Thoracic aorta (tissue), 2 donors: ENCODE data around the gene DAB2IP. TPM values are rescaled to one million over a fixed set of nuclear protein-coding genes. Genes with fewer than 3 reads are reported as not detected.

Experiments
- ATAC-seq: fragments of 150-250 bp; one replicate; pipeline ENCODE4 v1.8.0; 2017; ENCODE audit warnings: low read depth; ENCODE audit not compliant: insufficient number of reproducible peaks, low FRiP score
- DNase-seq: peaks from one replicate; pipeline ENCODE4 v3.0.0-alpha.2; 2020; ENCODE audit warnings: low spot score
- H3K27ac ChIP-seq, 2 donors: fragments of 200-600 bp; sonication (generic); 1 replicate in 1 of 2; 2 replicates in 1 of 2; pipeline ENCODE4 v1.5.1; 2016; ENCODE audit warnings: mild to moderate bottlenecking in 2 of 2, moderate library complexity in 2 of 2
- H3K27me3 ChIP-seq: fragments of 200-600 bp; sonication (generic); replicated peaks from 2 replicates; pipeline ENCODE4 v1.6.0; 2016; ENCODE audit warnings: mild to moderate bottlenecking; ENCODE audit not compliant: insufficient read depth
- H3K36me3 ChIP-seq: fragments of 200-600 bp; sonication (generic); one replicate; pipeline ENCODE4 v1.5.1; 2016
- H3K4me1 ChIP-seq, 2 donors: fragments of 200-600 bp; sonication (generic); 1 replicate in 1 of 2; 2 replicates in 1 of 2; pipeline versions ENCODE4 v1.5.1 to v1.6.0; 2016; ENCODE audit warnings: low read depth in 2 of 2, mild to moderate bottlenecking in 1 of 2; ENCODE audit not compliant: control insufficient read depth in 1 of 2
- H3K4me3 ChIP-seq: fragments of 200-600 bp; sonication (generic); 2 replicates; pipeline ENCODE4 v1.5.1; 2016; ENCODE audit warnings: mild to moderate bottlenecking
- H3K9me3 ChIP-seq: fragments of 200-600 bp; sonication (generic); 2 replicates; pipeline ENCODE4 v1.5.1; 2016
- total RNA-seq, 2 donors: library from RNA; depleted of rRNA; stranded (reverse); fragments of >200 nt; gene quantifications; one replicate each; pipeline versions ENCODE4 v1.1.0 to v1.2.3, GENCODE V29; 2016
- TF ChIP-seq, protein P1 (sequence below): fragments of 200-600 bp; sonication (generic); IDR thresholded peaks from one replicate; pipeline ENCODE4 v1.5.1; 2019; ENCODE audit warnings: antibody characterized with exemption

DAB2IP gene
- total RNA-seq, 2 donors from 2014 or later = 87.4 to 104 TPM

GRCh38 chr9:121636978-121637712 is 14.3 kb upstream of the DAB2IP start:
- Histone ChIP-seq H3K4me3 (no peak overlapping the region), H3K27ac (no peak overlapping the region), H3K27me3 (no peaks in the 10 kb centered on the region), H3K4me1 (peaks cover 7 to 39% of the 10 kb centered on the region in 2 donors), H3K9me3 (no peaks in the 10 kb centered on the region), H3K36me3 (no peaks in the 10 kb centered on the region)
- no peak for ATAC-seq
- TF ChIP-seq, protein P1, sequence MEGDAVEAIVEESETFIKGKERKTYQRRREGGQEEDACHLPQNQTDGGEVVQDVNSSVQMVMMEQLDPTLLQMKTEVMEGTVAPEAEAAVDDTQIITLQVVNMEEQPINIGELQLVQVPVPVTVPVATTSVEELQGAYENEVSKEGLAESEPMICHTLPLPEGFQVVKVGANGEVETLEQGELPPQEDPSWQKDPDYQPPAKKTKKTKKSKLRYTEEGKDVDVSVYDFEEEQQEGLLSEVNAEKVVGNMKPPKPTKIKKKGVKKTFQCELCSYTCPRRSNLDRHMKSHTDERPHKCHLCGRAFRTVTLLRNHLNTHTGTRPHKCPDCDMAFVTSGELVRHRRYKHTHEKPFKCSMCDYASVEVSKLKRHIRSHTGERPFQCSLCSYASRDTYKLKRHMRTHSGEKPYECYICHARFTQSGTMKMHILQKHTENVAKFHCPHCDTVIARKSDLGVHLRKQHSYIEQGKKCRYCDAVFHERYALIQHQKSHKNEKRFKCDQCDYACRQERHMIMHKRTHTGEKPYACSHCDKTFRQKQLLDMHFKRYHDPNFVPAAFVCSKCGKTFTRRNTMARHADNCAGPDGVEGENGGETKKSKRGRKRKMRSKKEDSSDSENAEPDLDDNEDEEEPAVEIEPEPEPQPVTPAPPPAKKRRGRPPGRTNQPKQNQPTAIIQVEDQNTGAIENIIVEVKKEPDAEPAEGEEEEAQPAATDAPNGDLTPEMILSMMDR = no peak
- no peak for DNase-seq

- ATAC-seq (no peak), DNase-seq (no peak)
- H3K9me3 ChIP-seq = no peaks in the 10 kb centered on the region
- no peaks in the 10 kb centered on the region for H3K27me3 ChIP-seq
- H3K36me3 ChIP-seq = no peaks in the 10 kb centered on the region
- H3K27ac ChIP-seq = no peak overlapping the region
- no peak overlapping the region for H3K4me3 ChIP-seq
- TF ChIP-seq, protein P1 = no peak
- H3K4me1 ChIP-seq = peaks cover 7 to 39% of the 10 kb centered on the region in 2 donors
These were observed 13.7 kb upstream of the DAB2IP start for GRCh38 chr9:121637713-121638220.

- Histone ChIP-seq H3K27ac (no peak overlapping the region), H3K4me3 (no peak overlapping the region), H3K9me3 (no peaks in the 10 kb centered on the region), H3K4me1 (peaks cover 7 to 39% of the 10 kb centered on the region in 2 donors), H3K36me3 (no peaks in the 10 kb centered on the region), H3K27me3 (no peaks in the 10 kb centered on the region)
- TF ChIP-seq, protein P1 = no peak
- no peak for ATAC-seq
- DNase-seq = no peak
These were observed 13.0 kb upstream of the DAB2IP start for GRCh38 chr9:121638399-121638798.

DNA sequence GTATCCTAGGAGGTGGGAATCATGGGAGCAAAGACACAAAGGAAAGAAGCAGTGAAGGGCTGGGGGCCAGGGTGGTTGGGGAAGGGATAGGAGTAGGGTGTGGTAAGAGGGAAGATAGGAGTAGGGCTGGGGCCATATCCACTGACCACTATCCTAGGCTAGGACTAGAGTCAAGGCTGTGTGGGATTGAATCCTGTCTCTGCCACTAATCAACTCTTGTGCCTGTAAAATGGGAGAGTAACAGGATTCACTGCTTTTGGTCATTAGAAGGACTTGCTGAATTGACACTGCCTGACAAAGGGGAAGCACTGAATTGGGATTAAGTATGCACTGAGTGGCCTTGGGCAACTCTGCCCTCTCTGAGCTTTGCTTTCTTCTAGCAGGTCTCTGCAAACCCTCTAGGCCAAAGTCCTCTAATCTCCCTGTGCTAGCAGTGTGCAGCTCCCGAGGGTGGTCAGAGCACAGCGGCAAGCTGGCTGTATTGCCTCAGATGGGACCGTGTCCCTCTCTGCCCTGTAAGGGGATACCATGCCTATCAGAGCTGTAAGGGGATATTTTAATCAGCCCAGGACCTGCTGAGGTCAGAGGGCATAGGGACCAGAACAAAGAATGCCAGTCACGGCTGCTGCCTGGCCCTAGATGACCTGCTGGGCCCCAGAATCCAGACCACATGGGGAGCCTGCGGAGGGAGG is 12.4 kb upstream of the DAB2IP start:
- ATAC-seq (no peak), DNase-seq (no peak)
- TF ChIP-seq, protein P1 = no peak
- Histone ChIP-seq H3K9me3 (no peaks in the 10 kb centered on the region), H3K27me3 (no peaks in the 10 kb centered on the region), H3K4me3 (no peak overlapping the region), H3K4me1 (peaks cover 7 to 39% of the 10 kb centered on the region in 2 donors), H3K36me3 (no peaks in the 10 kb centered on the region), H3K27ac (no peak overlapping the region)

GRCh38 chr9:121639619-121640018 is 11.8 kb upstream of the DAB2IP start:
- H3K9me3 ChIP-seq = no peaks in the 10 kb centered on the region
- no peak for DNase-seq
- ATAC-seq = no peak
- TF ChIP-seq, protein P1 = no peak
- no peaks in the 10 kb centered on the region for H3K27me3 ChIP-seq
- no peak overlapping the region for H3K27ac ChIP-seq
- H3K36me3 ChIP-seq = no peaks in the 10 kb centered on the region
- H3K4me1 ChIP-seq = peaks cover 7 to 38% of the 10 kb centered on the region in 2 donors
- H3K4me3 ChIP-seq = no peak overlapping the region
